Dendritic cell treated with granulocyte-macrophage colony-stimulating factor and Interleukin-4, amounts not matched to agents 40 ng/mL and 50 ng/mL, for 4 days (primary cell): ENCODE measurements around the gene KCNAB1.

Source experiments
- H3K27ac Mint-ChIP-seq: one replicate; pipeline ENCODE4 v1.8.0; 2022; ENCODE audit warnings: mild to moderate bottlenecking, mixed read lengths
- H3K27me3 Mint-ChIP-seq: one replicate; pipeline ENCODE4 v1.8.0; 2022; ENCODE audit warnings: mild to moderate bottlenecking, mixed read lengths
- H3K36me3 Mint-ChIP-seq: one replicate; pipeline ENCODE4 v1.8.0; 2022; ENCODE audit warnings: low read depth, mixed read lengths
- H3K4me1 Mint-ChIP-seq: one replicate; pipeline ENCODE4 v1.8.0; 2022; ENCODE audit warnings: low read depth, mixed read lengths
- H3K4me3 Mint-ChIP-seq: one replicate; pipeline ENCODE4 v1.8.0; 2022; ENCODE audit warnings: mild to moderate bottlenecking, moderate library complexity, mixed read lengths
- H3K9me3 Mint-ChIP-seq: one replicate; pipeline ENCODE4 v1.8.0; 2022; ENCODE audit warnings: mixed read lengths
- intact Hi-C: fragments of 100-400 bp; cut with micrococcal nuclease; formaldehyde crosslinking; loops from one replicate; pipeline ENCODE4 v1.15.0; 2022

Gene KCNAB1

DNA sequence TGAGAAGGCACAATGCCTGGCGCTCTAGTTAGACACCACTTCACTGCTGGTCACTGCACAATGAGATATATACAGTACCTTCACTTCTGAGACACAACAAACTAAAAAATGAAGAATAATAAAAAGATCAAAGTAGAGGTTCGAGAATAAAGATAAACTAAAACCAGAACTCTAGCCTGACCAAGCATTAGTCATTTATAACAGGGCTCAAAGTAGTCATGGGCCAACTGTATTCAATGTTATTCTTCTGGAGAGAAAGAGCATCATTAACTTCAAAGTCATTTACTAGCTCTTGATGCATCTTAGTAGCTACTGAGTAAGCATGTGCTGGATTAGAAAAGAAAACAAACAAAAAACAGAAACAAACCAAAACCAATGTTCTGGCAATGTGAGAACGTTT, 289.3 kb downstream of the KCNAB1 start:
- intact Hi-C loops: no loop called here
- Mint-ChIP-seq H3K27me3 (peaks cover 4% of the 10 kb centered on the region), H3K4me1 (no peaks in the 10 kb centered on the region), H3K9me3 (no peaks in the 10 kb centered on the region), H3K4me3 (no peak overlapping the region), H3K27ac (no peak overlapping the region), H3K36me3 (no peaks in the 10 kb centered on the region)

DNA sequence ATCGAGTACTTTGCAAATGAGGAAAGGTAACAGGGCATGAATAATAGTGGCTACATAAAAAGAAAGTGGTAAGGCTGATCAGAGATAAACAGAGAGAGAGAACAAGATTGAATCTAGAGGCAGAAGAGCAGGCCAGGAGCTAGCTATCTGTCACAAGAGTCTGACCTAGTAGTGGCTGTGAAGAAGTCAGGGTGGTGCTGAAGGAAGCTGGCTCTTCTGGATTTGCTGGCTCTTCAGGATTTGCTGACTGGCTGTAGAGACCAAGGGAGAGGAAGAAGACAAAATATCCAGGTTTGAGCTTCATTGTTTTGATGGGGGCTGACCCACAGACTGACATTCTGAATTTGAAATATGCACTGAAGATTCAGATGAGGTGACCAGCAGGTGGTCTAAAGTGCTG, 292.2 kb downstream of the KCNAB1 start:
- H3K27me3 Mint-ChIP-seq: peaks cover 1% of the 10 kb centered on the region
- H3K27ac Mint-ChIP-seq: no peak overlapping the region
- no peaks in the 10 kb centered on the region for H3K4me1 Mint-ChIP-seq
- no peaks in the 10 kb centered on the region for H3K36me3 Mint-ChIP-seq
- H3K9me3 Mint-ChIP-seq: no peaks in the 10 kb centered on the region
- intact Hi-C loops: no loop called here
- H3K4me3 Mint-ChIP-seq: no peak overlapping the region

DNA sequence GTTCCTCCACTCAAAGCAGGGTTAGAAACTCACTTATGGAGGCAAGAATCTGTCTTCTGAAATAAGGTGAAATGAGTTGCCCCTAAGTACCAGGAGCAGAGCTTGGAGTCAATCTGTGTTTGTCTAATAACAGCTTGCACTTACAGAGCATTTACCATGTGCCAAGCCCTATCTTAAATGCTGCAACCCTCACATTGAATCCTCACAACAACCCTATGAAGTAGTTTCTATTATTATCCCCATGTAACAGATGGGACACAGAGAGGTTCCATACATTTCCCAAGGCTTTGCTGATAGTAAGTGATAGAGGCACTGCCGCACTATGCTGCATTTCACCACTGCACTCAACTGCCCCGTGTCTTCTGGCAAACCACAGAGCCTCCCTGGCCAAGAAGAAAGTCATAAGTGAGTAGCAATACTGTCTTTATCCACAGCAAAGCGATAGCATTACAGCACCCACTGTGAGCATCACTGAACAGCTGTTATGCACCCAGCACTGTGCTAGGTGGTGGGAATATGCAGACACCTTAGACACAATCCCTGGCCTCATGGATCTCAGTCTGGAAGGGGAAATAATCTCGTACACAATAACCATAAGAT, 293.0 kb downstream of the KCNAB1 start:
- no peaks in the 10 kb centered on the region for H3K9me3 Mint-ChIP-seq
- no peaks in the 10 kb centered on the region for H3K36me3 Mint-ChIP-seq
- H3K4me1 Mint-ChIP-seq: no peaks in the 10 kb centered on the region
- intact Hi-C loops: no loop called here
- no peak overlapping the region for H3K27ac Mint-ChIP-seq
- no peak overlapping the region for H3K4me3 Mint-ChIP-seq
- peaks cover 1% of the 10 kb centered on the region for H3K27me3 Mint-ChIP-seq

DNA sequence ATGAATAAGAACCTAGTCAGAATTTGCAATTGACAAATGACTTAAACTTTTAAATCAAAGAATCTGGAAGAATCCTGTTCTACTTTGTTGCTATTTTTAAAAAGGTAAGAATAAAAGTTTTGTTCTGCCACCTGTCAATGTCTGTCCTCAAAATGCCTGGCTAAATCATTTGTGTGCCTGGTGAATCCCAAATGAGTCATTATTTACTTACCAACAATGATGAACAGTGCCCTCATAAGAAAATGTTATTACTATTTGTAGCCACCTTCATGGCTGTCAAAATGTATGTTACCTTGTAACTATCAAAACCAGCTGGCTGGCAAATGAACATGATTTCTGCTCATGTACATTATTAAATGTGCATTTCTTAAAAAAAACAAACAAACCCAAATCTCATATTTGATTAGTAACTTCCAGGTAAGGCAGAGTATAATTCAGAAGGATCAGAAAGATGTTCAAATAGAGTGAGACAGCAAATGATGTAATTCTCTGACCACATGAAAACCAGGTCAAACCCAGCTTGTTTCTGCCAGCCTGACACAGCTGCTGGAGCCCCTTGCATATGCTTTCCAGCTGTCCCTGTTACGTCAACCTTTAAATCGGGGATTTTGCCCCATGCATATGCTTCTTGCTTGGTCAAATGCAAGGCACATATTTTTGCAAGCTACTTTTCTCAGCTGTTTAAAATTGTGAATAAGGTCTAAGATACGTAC, 296.6 kb downstream of the KCNAB1 start:
- intact Hi-C loops: no loop called here
- Mint-ChIP-seq H3K27me3 (peaks cover 1% of the 10 kb centered on the region), H3K9me3 (no peaks in the 10 kb centered on the region), H3K4me1 (no peaks in the 10 kb centered on the region), H3K27ac (no peak overlapping the region), H3K4me3 (no peak overlapping the region), H3K36me3 (no peaks in the 10 kb centered on the region)

DNA sequence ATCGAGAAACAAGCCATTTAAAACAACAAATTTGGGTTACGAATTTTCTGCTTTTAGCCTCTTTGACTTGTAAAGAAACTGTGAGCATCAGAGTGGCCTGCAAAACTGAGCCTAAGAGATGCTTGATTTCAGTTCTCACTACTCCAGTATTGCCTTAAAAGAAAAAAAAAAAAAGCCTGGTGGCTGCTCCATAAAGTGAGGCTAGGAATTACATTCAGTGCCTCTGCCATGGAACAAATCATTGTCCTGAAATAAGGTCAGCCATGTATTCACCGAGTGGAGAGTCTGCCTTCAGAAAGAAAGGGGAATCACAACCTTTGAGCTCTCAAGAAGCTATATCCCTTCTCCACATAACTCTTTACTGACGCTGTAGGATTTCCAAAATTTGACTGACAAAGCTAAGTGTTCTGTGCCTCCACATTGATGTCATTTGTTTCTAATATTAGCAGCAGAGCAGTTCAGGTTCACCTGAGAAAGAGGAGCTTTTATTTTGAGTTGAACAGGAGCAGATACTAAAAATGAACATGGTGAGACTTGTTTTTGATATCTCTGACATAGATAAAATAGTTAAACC, 297.3 kb downstream of the KCNAB1 start:
- no peaks in the 10 kb centered on the region for H3K4me1 Mint-ChIP-seq
- no peaks in the 10 kb centered on the region for H3K36me3 Mint-ChIP-seq
- H3K27ac Mint-ChIP-seq: no peak overlapping the region

DNA sequence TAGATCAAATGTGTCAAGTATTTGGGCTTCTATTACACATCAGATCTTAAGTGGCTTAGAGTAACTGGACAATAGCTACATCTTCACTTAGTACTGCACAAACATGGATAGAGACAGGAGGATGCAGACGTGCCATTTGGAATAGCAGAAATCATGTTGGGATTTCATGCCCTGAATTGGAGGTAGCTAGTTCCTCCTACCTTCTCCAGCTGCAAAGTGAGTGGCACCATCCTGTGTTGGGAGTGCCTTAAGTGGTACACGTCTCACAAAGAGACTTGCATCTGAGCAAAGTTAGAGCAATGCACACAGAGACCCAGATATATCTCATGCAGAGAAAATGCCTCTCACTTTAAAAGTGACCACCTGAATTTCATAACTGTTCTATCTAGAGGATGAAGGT, 298.1 kb downstream of the KCNAB1 start:
- H3K4me1 Mint-ChIP-seq: no peaks in the 10 kb centered on the region

More for the DNA sequence above, 297.3 kb downstream of the KCNAB1 start:
- intact Hi-C loops: no loop called here
- Mint-ChIP-seq H3K9me3 (no peaks in the 10 kb centered on the region), H3K27me3 (peaks cover 1% of the 10 kb centered on the region), H3K4me3 (no peak overlapping the region)

DNA sequence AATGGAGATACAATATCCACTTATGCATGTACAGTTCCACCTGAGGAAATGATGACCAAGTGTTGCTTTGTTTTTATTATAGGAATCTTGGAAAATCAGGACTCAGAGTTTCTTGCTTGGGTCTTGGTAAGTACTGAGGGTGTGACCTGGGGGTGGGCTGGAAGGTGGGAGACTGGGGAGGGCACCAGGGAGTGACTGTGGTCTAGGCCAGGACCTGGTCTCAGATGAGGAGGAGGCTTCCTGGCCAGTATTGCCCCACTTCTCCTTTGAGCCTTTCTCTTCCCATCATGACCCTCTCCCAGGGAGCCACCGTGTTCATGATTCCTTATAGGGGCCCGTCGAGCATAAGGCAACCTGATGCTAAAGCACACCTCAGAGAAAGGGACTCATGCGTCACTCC, 301.2 kb downstream of the KCNAB1 start:
- H3K4me3 Mint-ChIP-seq: no peak overlapping the region
- H3K9me3 Mint-ChIP-seq: no peaks in the 10 kb centered on the region
- no peaks in the 10 kb centered on the region for H3K4me1 Mint-ChIP-seq
- H3K27ac Mint-ChIP-seq: no peak overlapping the region
- H3K36me3 Mint-ChIP-seq: no peaks in the 10 kb centered on the region
- intact Hi-C loops: no loop called here
- H3K27me3 Mint-ChIP-seq: no peaks in the 10 kb centered on the region

More for the DNA sequence above, 298.1 kb downstream of the KCNAB1 start:
- H3K27ac Mint-ChIP-seq: no peak overlapping the region
- H3K27me3 Mint-ChIP-seq: peaks cover 1% of the 10 kb centered on the region
- no peak overlapping the region for H3K4me3 Mint-ChIP-seq
- H3K9me3 Mint-ChIP-seq: no peaks in the 10 kb centered on the region
- intact Hi-C loops: no loop called here
- no peaks in the 10 kb centered on the region for H3K36me3 Mint-ChIP-seq

DNA sequence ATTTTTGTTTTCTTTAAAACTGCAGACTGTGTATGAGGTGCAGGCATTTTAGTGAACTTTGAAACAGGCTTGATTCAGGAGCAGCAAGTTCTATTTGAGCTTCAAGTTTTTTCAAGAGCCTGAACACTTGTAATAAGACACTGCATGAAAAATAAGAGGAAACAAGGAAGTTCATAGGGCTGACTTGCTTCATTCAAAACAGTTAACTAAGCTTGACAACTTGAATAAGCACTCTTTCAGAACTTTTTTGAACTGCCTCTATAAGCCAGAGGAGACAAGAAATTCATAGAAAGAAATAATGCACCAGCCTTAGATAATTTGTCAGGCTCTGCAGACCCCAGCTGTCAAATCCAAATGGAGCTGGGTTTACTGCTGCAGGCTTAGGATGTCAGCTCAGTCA, 304.4 kb downstream of the KCNAB1 start:
- H3K27me3 Mint-ChIP-seq: no peaks in the 10 kb centered on the region
- no peaks in the 10 kb centered on the region for H3K9me3 Mint-ChIP-seq
- no peak overlapping the region for H3K27ac Mint-ChIP-seq
- H3K4me1 Mint-ChIP-seq: no peaks in the 10 kb centered on the region
- H3K4me3 Mint-ChIP-seq: no peak overlapping the region
- intact Hi-C loops: no loop called here
- no peaks in the 10 kb centered on the region for H3K36me3 Mint-ChIP-seq

DNA sequence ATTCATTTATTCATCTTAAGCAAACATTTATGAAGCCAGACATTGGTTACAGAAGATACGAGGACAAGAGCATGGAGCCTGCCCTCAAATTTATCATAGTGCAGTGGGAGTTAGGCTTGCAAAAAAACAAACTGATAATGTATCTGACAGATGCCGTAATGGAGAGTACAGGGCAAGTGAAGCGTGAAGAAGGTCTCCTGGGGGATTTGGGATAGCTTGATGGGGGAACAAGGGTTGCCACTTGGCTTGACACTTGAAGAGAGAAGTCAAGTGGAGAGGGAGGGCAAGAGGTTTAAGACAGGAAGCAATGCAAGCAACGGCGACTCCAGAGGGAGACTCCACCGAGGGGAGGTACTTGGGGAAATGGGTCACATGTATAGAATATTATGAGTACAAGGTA, 305.3 kb downstream of the KCNAB1 start:
- Mint-ChIP-seq H3K36me3 (no peaks in the 10 kb centered on the region), H3K27ac (no peak overlapping the region), H3K9me3 (no peaks in the 10 kb centered on the region), H3K27me3 (no peaks in the 10 kb centered on the region), H3K4me1 (no peaks in the 10 kb centered on the region), H3K4me3 (no peak overlapping the region)
- intact Hi-C loops: no loop called here

DNA sequence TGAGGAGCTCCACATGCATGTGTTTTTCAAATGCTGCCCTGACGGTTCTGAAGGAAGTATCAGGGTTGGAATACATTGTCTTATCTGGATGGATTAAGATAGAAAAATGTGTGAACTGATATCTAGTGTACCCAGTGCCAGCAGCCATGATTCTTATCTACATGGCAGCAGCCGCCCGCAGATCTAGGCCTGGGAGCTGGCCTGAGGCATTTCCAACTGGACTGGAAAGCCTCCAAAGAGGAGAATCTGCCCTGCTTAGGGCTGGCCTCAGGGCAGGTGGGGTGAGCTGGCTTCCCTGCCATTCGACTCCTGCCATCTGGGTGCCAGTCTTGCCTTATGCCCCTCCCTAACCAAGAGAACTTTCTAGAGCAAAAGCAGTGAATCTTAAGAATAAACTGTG, 308.7 kb downstream of the KCNAB1 start:
- Mint-ChIP-seq H3K9me3 (no peaks in the 10 kb centered on the region), H3K36me3 (no peaks in the 10 kb centered on the region), H3K27me3 (peaks cover 2% of the 10 kb centered on the region), H3K4me3 (no peak overlapping the region), H3K27ac (no peak overlapping the region), H3K4me1 (no peaks in the 10 kb centered on the region)
- intact Hi-C loops: no loop called here

DNA sequence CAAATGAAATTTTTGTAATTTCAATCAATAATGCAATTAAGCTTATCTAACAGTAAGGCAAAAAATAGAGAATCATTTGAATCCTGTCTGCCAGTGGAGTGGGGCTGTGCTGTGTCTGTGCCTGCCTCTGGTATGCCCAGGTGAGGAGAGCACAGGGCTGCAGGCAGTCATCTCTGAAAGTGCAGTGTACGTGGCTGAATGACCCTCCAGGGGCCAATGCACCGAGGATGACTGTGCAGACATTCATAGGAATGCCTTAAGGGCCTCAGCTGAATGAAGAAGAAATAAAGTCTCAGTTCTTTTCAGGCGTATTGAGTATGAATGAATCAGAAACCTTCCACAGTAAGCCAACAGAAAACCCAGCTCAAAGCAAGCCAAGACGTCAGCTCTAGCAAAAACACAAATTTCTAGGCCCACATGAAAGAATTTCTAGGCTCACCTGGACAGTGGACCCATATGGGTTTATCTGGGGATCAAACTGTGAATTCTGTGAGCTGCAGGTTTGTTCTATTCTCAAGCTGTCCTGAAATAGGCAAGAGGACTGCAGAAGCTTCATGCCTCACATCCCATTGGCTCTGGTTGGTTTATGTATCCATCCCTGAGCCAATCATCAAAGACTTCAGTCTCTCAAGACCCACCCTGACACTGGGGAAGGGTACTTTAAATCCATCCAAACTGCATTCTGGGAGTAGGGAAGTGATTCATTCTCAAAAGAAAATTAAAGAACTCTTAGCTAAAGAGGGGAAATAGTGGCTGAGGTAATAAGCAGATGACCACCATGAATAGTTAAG, 311.2 kb downstream of the KCNAB1 start:
- H3K27ac Mint-ChIP-seq: no peak overlapping the region
- no peaks in the 10 kb centered on the region for H3K9me3 Mint-ChIP-seq

DNA sequence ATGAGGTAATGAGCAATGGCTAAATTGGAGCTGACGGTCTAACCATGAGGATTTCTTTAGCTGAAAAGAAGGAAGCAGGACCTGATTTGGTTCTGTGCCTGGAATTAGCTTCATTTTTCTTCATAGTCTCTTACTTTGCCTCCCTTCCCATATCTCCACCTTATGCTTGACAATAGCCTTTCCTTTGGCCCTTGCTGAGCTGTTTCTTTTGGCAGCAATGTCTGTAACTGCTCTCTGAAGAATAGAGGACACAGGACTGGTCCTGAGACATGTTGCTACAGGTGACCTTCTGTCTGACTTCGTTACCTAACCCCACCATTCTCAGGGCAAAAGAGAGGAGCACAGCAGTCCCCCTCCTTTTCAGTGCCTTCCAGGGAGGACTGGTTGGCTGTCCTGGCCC, 312.2 kb downstream of the KCNAB1 start:
- no peak overlapping the region for H3K4me3 Mint-ChIP-seq
- intact Hi-C loops: no loop called here
- no peak overlapping the region for H3K27ac Mint-ChIP-seq
- H3K27me3 Mint-ChIP-seq: peaks cover 10% of the 10 kb centered on the region
- H3K4me1 Mint-ChIP-seq: no peaks in the 10 kb centered on the region
- no peaks in the 10 kb centered on the region for H3K36me3 Mint-ChIP-seq
- no peaks in the 10 kb centered on the region for H3K9me3 Mint-ChIP-seq

More for the DNA sequence above, 311.2 kb downstream of the KCNAB1 start:
- Mint-ChIP-seq H3K4me3 (no peak overlapping the region), H3K27me3 (peaks cover 6% of the 10 kb centered on the region), H3K36me3 (no peaks in the 10 kb centered on the region), H3K4me1 (no peaks in the 10 kb centered on the region)
- intact Hi-C loops: no loop called here

DNA sequence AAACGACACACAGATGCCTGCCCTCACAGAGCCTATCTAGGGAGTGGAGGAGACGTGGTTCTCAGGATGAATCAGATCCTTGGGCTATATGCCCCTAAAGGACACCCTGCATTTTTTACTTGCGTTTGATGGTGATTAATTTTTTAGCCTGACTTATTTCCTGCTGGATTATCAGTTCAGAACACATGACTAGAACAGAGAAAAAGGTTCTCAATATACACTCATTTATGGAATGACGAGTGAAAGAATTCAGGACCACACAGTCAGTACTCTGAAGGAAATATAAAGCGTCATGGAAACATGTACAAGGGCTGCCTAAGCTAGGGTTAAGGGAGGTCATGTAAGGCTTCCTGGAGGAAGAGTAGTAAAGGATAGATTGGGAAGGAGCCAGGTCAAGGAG, 312.8 kb downstream of the KCNAB1 start:
- Mint-ChIP-seq H3K9me3 (no peaks in the 10 kb centered on the region), H3K4me1 (no peaks in the 10 kb centered on the region), H3K27me3 (peaks cover 10% of the 10 kb centered on the region), H3K4me3 (no peak overlapping the region), H3K27ac (no peak overlapping the region), H3K36me3 (no peaks in the 10 kb centered on the region)
- intact Hi-C loops: no loop called here

DNA sequence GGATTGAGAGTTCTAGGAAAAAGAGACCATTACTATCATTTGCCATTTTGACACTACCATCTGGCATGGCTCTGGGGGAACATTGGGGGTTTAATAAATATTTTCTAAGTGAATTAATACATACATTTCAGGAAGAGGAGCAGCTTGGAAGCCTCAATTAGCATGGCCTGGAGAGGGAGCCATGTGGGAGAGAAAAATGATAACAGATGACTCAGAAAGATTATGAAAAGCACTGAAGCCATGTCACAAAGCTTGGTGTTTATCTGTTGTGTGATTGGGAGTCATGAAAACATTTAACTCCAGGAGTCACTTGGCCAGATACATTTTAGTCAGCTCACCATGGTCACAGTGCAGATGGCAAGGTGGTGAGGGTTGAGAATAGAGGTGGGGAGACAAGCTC, 313.5 kb downstream of the KCNAB1 start:
- Mint-ChIP-seq H3K4me1 (no peaks in the 10 kb centered on the region), H3K36me3 (no peaks in the 10 kb centered on the region), H3K4me3 (no peak overlapping the region), H3K27me3 (peaks cover 10% of the 10 kb centered on the region), H3K27ac (no peak overlapping the region), H3K9me3 (no peaks in the 10 kb centered on the region)
- intact Hi-C loops: no loop called here
